Prostate gland (tissue), 2 donors: Measurements from ENCODE around the gene THBS1.

Experiments
- CTCF ChIP-seq, 4 experiments: fragments of 200-600 bp in 2 of 4; fragments of 450-650 bp in 2 of 4; sonication (generic) in 2 of 4; IDR thresholded peaks; 1 replicate in 3 of 4; 2 replicates in 1 of 4; pipeline ENCODE4 v1.5.1; 2016 to 2019; ENCODE audit warnings: antibody characterized with exemption in 4 of 4, mild to moderate bottlenecking in 2 of 4, moderate library complexity in 2 of 4
- POLR2A ChIP-seq: fragments of 450-650 bp; IDR thresholded peaks from one replicate; pipeline ENCODE4 v1.6.1; 2016; ENCODE audit warnings: antibody characterized with exemption, mild to moderate bottlenecking
- POLR2AphosphoS5 ChIP-seq: sonication (generic); formaldehyde crosslinking; IDR thresholded peaks from one replicate; pipeline ENCODE4 v1.6.1; 2017; ENCODE audit warnings: antibody characterized with exemption

- TF ChIP-seq CTCF (IDR thresholded peaks at IDR 0.05) (no peak), POLR2AphosphoS5 (no peak), POLR2A (no peak)
Measured at GRCh38 chr15:39638041-39638440, 57.2 kb downstream of the THBS1 start.
